ENCODE data around the gene NPFF. TPM values are rescaled to one million over a fixed set of nuclear protein-coding genes. Genes with fewer than 3 reads are reported as not detected.

NPFF gene
- total RNA-seq, 4 donors from 2014 or later, result 0.70 TPM; not detected in 3

DNA sequence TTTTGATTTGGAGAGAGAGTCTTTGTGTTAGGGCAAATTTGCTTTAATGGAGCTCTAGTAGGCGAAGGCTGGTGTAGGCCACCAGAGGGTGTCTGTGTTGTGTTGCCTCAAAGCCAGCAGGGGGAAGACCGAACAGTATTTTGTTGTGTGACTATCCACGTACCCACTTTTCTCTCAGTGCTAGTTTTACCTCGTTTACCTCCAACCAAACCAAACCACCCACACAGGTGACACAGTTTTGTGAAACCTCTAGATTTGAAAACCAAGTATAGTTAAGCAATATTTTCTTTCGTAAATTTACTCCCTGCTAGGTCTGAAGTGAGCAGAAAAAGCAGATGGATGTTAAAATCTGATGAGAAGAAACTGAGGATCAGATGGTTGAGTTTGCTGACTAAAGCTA, 36.3 kb upstream of the NPFF start:
- intact Hi-C loops (cut with DNase I), result loop anchor here (5.0 kb wide), 1 partner anchor 134 kb away; the partner anchor contains the start of gene ATP5MC2
- peaks cover 0 to 83% (median 26%) of the 10 kb centered on the region in 3 donors for H3K36me3 ChIP-seq

DNA sequence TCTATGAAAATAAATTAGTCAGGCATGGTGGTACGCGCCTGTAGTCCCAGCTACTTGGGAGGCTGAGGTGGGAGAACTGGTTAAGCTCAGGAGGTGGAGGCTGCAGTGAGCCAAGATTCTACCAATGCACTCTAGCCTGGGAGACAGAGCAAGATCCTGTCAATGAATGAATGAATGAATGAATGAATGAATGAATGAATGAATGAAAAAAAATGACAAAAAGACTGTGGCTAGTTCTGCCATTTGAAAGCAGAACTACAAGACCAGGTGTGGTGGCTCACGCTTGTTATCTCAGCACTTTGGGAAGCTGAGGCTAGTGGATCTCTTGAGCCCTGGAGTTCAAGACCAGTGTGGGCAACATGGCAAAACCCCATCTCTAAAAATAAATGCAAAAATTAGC, 32.2 kb upstream of the NPFF start:
- H3K9me3 ChIP-seq, result no peaks in the 10 kb centered on the region
- H3K4me3 ChIP-seq, result no peak overlapping the region
- peak overlapping the region in 2 of 4 donors; percentile 63 to 71 for H3K27ac ChIP-seq
- WGBS, 2 donors, result 93 to 97% methylated on average over 3 of the region's 3 CpGs
- peaks cover 4 to 79% (median 35%) of the 10 kb centered on the region in 3 donors for H3K36me3 ChIP-seq
- peaks cover 10 to 55% (median 29%) of the 10 kb centered on the region in 3 donors for H3K4me1 ChIP-seq
- no peak for DNase-seq
- intact Hi-C loops (cut with DNase I), result no loop called here
- no peaks in the 10 kb centered on the region for H3K27me3 ChIP-seq
- TF ChIP-seq, protein P1, sequence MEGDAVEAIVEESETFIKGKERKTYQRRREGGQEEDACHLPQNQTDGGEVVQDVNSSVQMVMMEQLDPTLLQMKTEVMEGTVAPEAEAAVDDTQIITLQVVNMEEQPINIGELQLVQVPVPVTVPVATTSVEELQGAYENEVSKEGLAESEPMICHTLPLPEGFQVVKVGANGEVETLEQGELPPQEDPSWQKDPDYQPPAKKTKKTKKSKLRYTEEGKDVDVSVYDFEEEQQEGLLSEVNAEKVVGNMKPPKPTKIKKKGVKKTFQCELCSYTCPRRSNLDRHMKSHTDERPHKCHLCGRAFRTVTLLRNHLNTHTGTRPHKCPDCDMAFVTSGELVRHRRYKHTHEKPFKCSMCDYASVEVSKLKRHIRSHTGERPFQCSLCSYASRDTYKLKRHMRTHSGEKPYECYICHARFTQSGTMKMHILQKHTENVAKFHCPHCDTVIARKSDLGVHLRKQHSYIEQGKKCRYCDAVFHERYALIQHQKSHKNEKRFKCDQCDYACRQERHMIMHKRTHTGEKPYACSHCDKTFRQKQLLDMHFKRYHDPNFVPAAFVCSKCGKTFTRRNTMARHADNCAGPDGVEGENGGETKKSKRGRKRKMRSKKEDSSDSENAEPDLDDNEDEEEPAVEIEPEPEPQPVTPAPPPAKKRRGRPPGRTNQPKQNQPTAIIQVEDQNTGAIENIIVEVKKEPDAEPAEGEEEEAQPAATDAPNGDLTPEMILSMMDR (IDR thresholded peaks at IDR 0.05), result no peak
- no peak for TF ChIP-seq POLR2A (IDR thresholded peaks at IDR 0.05)

More for the DNA sequence above, 36.3 kb upstream of the NPFF start:
- no peak for TF ChIP-seq POLR2A (IDR thresholded peaks at IDR 0.05)
- TF ChIP-seq, protein P1 (IDR thresholded peaks at IDR 0.05), result peak; percentile 31 to 91 (median 87)
- DNase-seq, result no peak
- Histone ChIP-seq H3K4me3 (no peak overlapping the region), H3K27me3 (no peaks in the 10 kb centered on the region), H3K9me3 (no peaks in the 10 kb centered on the region), H3K27ac (peak overlapping the region; percentile 32 to 70 (median 55)), H3K4me1 (peaks cover under 1 to 43% (median 20%) of the 10 kb centered on the region in 3 donors)
- 14 to 16% methylated on average over 5 of the region's 5 CpGs for WGBS, 2 donors

DNA sequence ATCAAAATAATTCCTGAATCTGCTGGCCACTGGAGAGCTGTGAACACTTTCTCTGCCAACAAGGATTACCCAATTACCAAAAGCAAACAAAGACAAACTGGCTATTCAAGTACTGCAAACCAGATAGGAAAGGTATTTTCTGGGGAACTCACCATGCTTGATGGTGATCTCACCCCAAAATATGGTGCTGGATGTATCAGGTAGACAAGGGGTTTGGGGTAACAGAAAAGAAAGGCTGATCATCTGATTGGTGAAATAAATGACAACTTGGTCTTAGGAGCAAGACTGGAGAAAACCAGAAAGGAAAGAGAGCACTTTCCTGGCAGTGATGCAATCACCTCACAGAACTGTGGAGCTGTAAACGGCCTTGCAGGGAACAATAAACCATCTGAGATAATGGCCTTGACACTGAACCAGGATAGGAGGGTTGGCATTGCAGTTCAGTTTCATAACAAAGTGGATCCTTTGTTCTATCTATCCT, 31.0 kb upstream of the NPFF start:
- H3K4me1 ChIP-seq, result peaks cover 10 to 42% (median 18%) of the 10 kb centered on the region in 3 donors
- 19 to 22% methylated on average over 1 of the region's 1 CpG for WGBS, 2 donors
- H3K9me3 ChIP-seq, result no peaks in the 10 kb centered on the region
- H3K27me3 ChIP-seq, result no peaks in the 10 kb centered on the region
- H3K4me3 ChIP-seq, result no peak overlapping the region
- intact Hi-C loops (cut with DNase I), result no loop called here
- DNase-seq, result no peak
- TF ChIP-seq POLR2A (IDR thresholded peaks at IDR 0.05), result no peak
- H3K27ac ChIP-seq, result peak overlapping the region; percentile 54 to 71 (median 61)
- peaks cover 16 to 89% (median 47%) of the 10 kb centered on the region in 3 donors for H3K36me3 ChIP-seq

DNA sequence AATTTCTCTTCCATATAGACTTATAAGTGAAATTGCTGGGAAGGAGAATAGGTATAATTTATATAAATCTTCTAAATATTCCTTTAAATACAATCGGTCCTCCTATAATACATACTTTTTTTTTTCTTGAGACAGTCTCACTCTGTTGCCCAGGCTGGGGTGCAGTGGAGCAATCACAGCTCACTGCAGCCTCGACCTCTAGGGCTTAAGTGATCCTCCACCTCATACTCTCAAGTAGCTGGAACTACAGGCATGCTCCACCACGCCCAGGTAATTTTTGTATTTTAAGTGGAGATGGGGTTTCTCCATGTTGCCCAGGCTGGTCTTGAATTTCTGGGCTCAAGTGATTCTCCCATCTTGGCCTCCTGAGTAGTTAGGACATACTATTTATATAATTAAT, 29.7 kb upstream of the NPFF start:
- DNase-seq, result no peak
- Histone ChIP-seq H3K4me3 (no peak overlapping the region), H3K4me1 (peaks cover 10 to 34% (median 16%) of the 10 kb centered on the region in 3 donors), H3K36me3 (peaks cover 27 to 89% (median 54%) of the 10 kb centered on the region in 3 donors), H3K27me3 (no peaks in the 10 kb centered on the region), H3K27ac (peak overlapping the region in 1 of 4 donors; percentile 71), H3K9me3 (no peaks in the 10 kb centered on the region)
- intact Hi-C loops (cut with DNase I), result no loop called here
- 81 to 89% methylated on average over 3 of the region's 3 CpGs for whole genome bisulfite sequencing, 2 donors
- TF ChIP-seq, protein P1 (IDR thresholded peaks at IDR 0.05), result no peak
- no peak for TF ChIP-seq POLR2A (IDR thresholded peaks at IDR 0.05)

DNA sequence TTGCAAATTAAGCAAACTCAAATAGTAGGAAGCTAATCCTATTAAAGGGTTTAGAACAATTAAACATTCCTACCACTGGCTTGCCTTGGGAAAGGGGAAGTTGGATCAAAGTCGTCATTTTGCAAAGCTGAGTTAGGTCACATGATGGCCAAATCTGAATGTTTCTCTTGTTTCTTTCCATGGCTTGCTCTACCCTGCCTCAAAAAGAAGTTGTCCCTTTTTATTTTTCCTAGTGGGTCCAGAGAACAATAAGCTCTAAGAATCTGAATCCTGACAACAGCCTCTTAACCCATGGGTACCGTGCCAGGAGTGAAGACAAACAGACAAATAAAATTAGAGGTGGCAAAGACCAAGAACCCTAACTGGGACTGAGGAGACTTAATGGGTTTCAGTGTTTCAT, 26.2 kb upstream of the NPFF start:
- Histone ChIP-seq H3K27ac (no peak overlapping the region), H3K27me3 (no peaks in the 10 kb centered on the region), H3K36me3 (peaks cover 31 to 92% (median 59%) of the 10 kb centered on the region in 3 donors), H3K9me3 (no peaks in the 10 kb centered on the region), H3K4me1 (peaks cover 9 to 19% (median 9%) of the 10 kb centered on the region in 3 donors), H3K4me3 (no peak overlapping the region)
- 71 to 72% methylated on average over 2 of the region's 2 CpGs for WGBS, 2 donors
- TF ChIP-seq, protein P1 (IDR thresholded peaks at IDR 0.05), result no peak
- TF ChIP-seq POLR2A (IDR thresholded peaks at IDR 0.05), result no peak
- DNase-seq, result no peak
- intact Hi-C loops (cut with DNase I), result no loop called here

Measured in esophagus squamous epithelium (tissue), 5 donors.